Heart right ventricle (tissue), 16 donors: ENCODE measurements around the gene ARL14EPL. TPM values are rescaled to one million over a fixed set of nuclear protein-coding genes. Genes with fewer than 3 reads are reported as not detected.
A peak's percentile ranks its signal among the peaks of the same experiment; 100 is the strongest.
"Not testable (repeated sequence)": the region's sequence is repeated elsewhere in the genome, so short reads cannot be mapped to it uniquely, and the experiment has no call there.

Experiments used
- ATAC-seq, 8 donors: fragments of 200-7000 bp; cut with Tn5 transposase; one replicate each; pipeline ENCODE4 v1.9.1; 2020; ENCODE audit warnings: mild to moderate bottlenecking in 8 of 8, moderate library complexity in 8 of 8, moderate number of reproducible peaks in 1 of 8
- DNase-seq, 2 donors: peaks; one replicate each; pipeline ENCODE4 v3.0.0-alpha.2; 2020
- H3K27ac ChIP-seq, 10 donors: fragments of 200-600 bp; sonication (generic) in 2 of 10; one replicate each; pipeline versions ENCODE4 v1.5.0 to v1.8.0; 2020 to 2022; ENCODE audit warnings: mild to moderate bottlenecking in 3 of 10
- H3K27me3 ChIP-seq, 7 donors: fragments of 200-600 bp; one replicate each; pipeline ENCODE4 v1.8.0; 2021 to 2022; ENCODE audit warnings: mild to moderate bottlenecking in 2 of 7
- H3K36me3 ChIP-seq, 9 donors: fragments of 200-600 bp; sonication (generic) in 1 of 9; one replicate each; pipeline versions ENCODE4 v1.5.0 to v1.8.0; 2020 to 2022; ENCODE audit warnings: mild to moderate bottlenecking in 2 of 9
- H3K4me1 ChIP-seq, 9 donors: fragments of 200-600 bp; sonication (generic) in 1 of 9; one replicate each; pipeline versions ENCODE4 v1.5.0 to v1.8.0; 2020 to 2022; ENCODE audit warnings: mild to moderate bottlenecking in 4 of 9
- H3K4me3 ChIP-seq, 10 donors: fragments of 200-600 bp; sonication (generic) in 2 of 10; one replicate each; pipeline versions ENCODE4 v1.5.0 to v1.8.0; 2020 to 2022; ENCODE audit warnings: mild to moderate bottlenecking in 7 of 10, moderate library complexity in 2 of 10
- H3K9me3 ChIP-seq, 11 donors: fragments of 200-600 bp in 10 of 11; sonication (generic) in 2 of 11; one replicate each; pipeline versions ENCODE4 v1.5.0 to v1.8.0; 2013 to 2022; ENCODE audit warnings: mild to moderate bottlenecking in 2 of 11, control low read depth in 1 of 11, moderate library complexity in 1 of 11
- CTCF ChIP-seq, 9 donors: fragments of 200-600 bp; sonication (generic) in 2 of 9; IDR thresholded peaks; one replicate each; pipeline versions ENCODE4 v1.5.0 to v1.8.0; 2021 to 2022; ENCODE audit warnings: antibody characterized with exemption in 9 of 9, mild to moderate bottlenecking in 5 of 9, moderate library complexity in 1 of 9
- WGBS, 2 donors: extraction: QIAGEN DNeasy Blood & Tissue Kit; methylation state at CpG; one replicate each; pipeline ENCODE4 v1.1.7; 2013; ENCODE audit warnings: inconsistent platforms in 1 of 2; 5-methylcytosine and 5-hydroxymethylcytosine counted together
- intact Hi-C, 10 donors: fragments of 100-400 bp; cut with DNase I; formaldehyde crosslinking; loops; one replicate each; pipeline versions ENCODE4 v1.11.1 to v1.14.2; 2022
- polyA plus RNA-seq, 2 donors: library from polyadenylated mRNA; stranded (reverse); fragments of 200-250 nt; gene quantifications; one replicate each; pipeline ENCODE4 v1.2.3, GENCODE V29; 2013
- total RNA-seq, 10 donors: library from RNA; stranded (reverse); fragmentation: NEBNext Ultra II Directional in 3 of 10; extraction: Animal tissue kit (Norgen Biotek cat#: 25700) in 3 of 10; gene quantifications; one replicate each; pipeline versions ENCODE4 v1.2.1 to v1.2.4, GENCODE V29; 2021 to 2023
- donor health status: Arrhythmogenic right ventricular cardiomyopathy.
- donor health status: ischemic (EF 13 %, LVEDD 7.1; RV severe dilation, severe dysfunction).
- donor health status: healthy with polysubstance abuse.
- donor health status: DM: no; HTN: yes; CAD: no.
- donor health status: DM: no; HTN: no; CAD: no.
- donor health status: ischemic (EF 25% LVEDD 6.9; RV normal size, moderate dysfunction).
- donor health status: ischemic (EF 25% LVEDD 5.7; RV mildly dilated, moderate dysfunction).
- donor health status: healthy.
- donor health status: DM: yes; HTN: yes; CAD: no.
- donor health status: Ischemic cardiomyopathy.
- donor health status: ischemic (EF 35%, LVEDD 5.7; RV mildly dilated, moderate dysfunction).
- donor health status: nonischemic (EF 11% LVEDD 7.7; RV severe dilation, severe dysfunction).
- donor health status: DM: yes; HTN: yes; CAD: no.
- donor health status: PGD.
- donor health status: ischemic (EF 29% LVEDD 5.4; RV normal size, mild dysfunction).
- donor health status: nonischemic (EF 23%, LVEDD 6.1; RV moderate dilation, normal function).

Gene ARL14EPL
- total and polyA plus RNA-seq, 12 donors, result not detected

- peaks cover 0 to 60% (median 34%) of the 10 kb centered on the region in 9 donors for H3K4me1 ChIP-seq
- WGBS, 2 donors, result 1% methylated on average over 65 of the region's 65 CpGs
Observed at GRCh38 chr5:116084871-116085715, 52.8 kb downstream of the ARL14EPL start, which contains the start of gene COMMD10. Gene COMMD10 (plus strand): TSS chr5:116085025.

GRCh38 chr5:116086309-116086708 is 54.0 kb downstream of the ARL14EPL start:
- Histone ChIP-seq H3K4me3 (peak overlapping the region in 2 of 10 donors; percentile 70 to 86), H3K4me1 (peaks cover 0 to 71% (median 34%) of the 10 kb centered on the region in 9 donors), H3K36me3 (peaks cover 0 to 35% (median 0%) of the 10 kb centered on the region in 9 donors)
- not testable (repeated sequence) for DNase-seq, H3K27me3 ChIP-seq, ATAC-seq, H3K27ac ChIP-seq, H3K9me3 ChIP-seq
- WGBS, 2 donors, result 96 to 97% methylated on average over 11 of the region's 11 CpGs
- intact Hi-C loops, result loop anchor here in 1 of 10 donors (5.0 kb wide), 1 partner anchor 244 kb away; the partner anchor contains the start of genes AP3S1 and ATG12

More at GRCh38 chr5:116084871-116085715, 52.8 kb downstream of the ARL14EPL start, which contains the start of gene COMMD10:
- Histone ChIP-seq H3K9me3 (no peaks in the 10 kb centered on the region), H3K4me3 (peak within 1 kb of the TSS; percentile 70 to 95 (median 86)), H3K27ac (peak within 1 kb of the TSS; percentile 73 to 97 (median 92)), H3K27me3 (no peaks in the 10 kb centered on the region), H3K36me3 (peaks cover 0 to 24% (median 0%) of the 10 kb centered on the region in 9 donors)
- intact Hi-C loops, result loop anchor here in 1 of 10 donors (5.0 kb wide), 1 partner anchor 243 kb away; the partner anchor contains the start of genes AP3S1 and ATG12
- no peak for TF ChIP-seq CTCF (IDR thresholded peaks at IDR 0.05)
- peak; percentile 91 to 95 (median 93) for ATAC-seq
- DNase-seq, result peak; percentile 78 to 80

GRCh38 chr5:116088062-116088461 is 55.8 kb downstream of the ARL14EPL start:
- Histone ChIP-seq H3K4me3 (no peak overlapping the region), H3K27me3 (no peaks in the 10 kb centered on the region), H3K27ac (no peak overlapping the region), H3K4me1 (peaks cover 0 to 69% (median 34%) of the 10 kb centered on the region in 9 donors), H3K36me3 (peaks cover 0 to 51% (median 12%) of the 10 kb centered on the region in 9 donors), H3K9me3 (no peaks in the 10 kb centered on the region)
- TF ChIP-seq CTCF (IDR thresholded peaks at IDR 0.05), result no peak
- intact Hi-C loops, result loop anchor here in 1 of 10 donors (5.0 kb wide), 1 partner anchor 246 kb away; the partner anchor contains the start of genes AP3S1 and ATG12
- no peak for ATAC-seq
- no peak for DNase-seq

- Histone ChIP-seq H3K27me3 (no peaks in the 10 kb centered on the region), H3K4me1 (peaks cover 0 to 56% (median 24%) of the 10 kb centered on the region in 9 donors), H3K9me3 (no peaks in the 10 kb centered on the region), H3K36me3 (peaks cover 0 to 74% (median 34%) of the 10 kb centered on the region in 9 donors), H3K27ac (peak overlapping the region; percentile 14 to 72 (median 62)), H3K4me3 (no peak overlapping the region)
- no peak for TF ChIP-seq CTCF (IDR thresholded peaks at IDR 0.05)
- 57 to 71% methylated on average over 3 of the region's 3 CpGs for WGBS, 2 donors
- peak; percentile 58 to 94 (median 90) for ATAC-seq
- DNase-seq, result no peak
- intact Hi-C loops, result no loop called here
Observed at GRCh38 chr5:116090302-116090701, 58.0 kb downstream of the ARL14EPL start.
